OCI-LY7 (cell line): ENCODE data around the gene HEY2. TPM values are rescaled to one million over a fixed set of nuclear protein-coding genes. Genes with fewer than 3 reads are reported as not detected.

Source experiments
- BruUV-seq: library from RNA; stranded (reverse); fragments of 400-500 nt; replicated peaks from 2 replicates; lab custom pipeline; 2021; lab: Mats Ljungman, UMichigan
- CTCF ChIA-PET: fragments of 300-600 bp; sonication (Branson Sonifier 250); formaldehyde crosslinking; loops from one replicate; lab custom pipeline; 2022; ENCODE audit warnings: antibody characterized with exemption; ENCODE audit not compliant: unreplicated experiment; lab: Charles Lee
- POLR2A ChIA-PET: fragments of 300-600 bp; sonication (Branson Sonifier 250); formaldehyde crosslinking; loops from one replicate; lab custom pipeline; 2022; ENCODE audit warnings: antibody characterized with exemption; lab: Charles Lee
- DNase-seq: peaks from one replicate; pipeline ENCODE4 v3.0.0-alpha.2; 2015; ENCODE audit warnings: low spot score
- H2AFZ ChIP-seq: fragments of 200-600 bp; sonication (generic), shearing (Covaris generic); 2 replicates; pipeline ENCODE4 v1.6.1; 2014; ENCODE audit warnings: mild to moderate bottlenecking, antibody characterized with exemption, low read length, moderate library complexity
- H3K27ac ChIP-seq: fragments of 200-600 bp; sonication (generic); 2 replicates; pipeline ENCODE4 v1.5.1; 2014; ENCODE audit warnings: mixed run types, low read depth, mild to moderate bottlenecking, moderate library complexity, low read length, inconsistent platforms; ENCODE audit not compliant: poor library complexity, severe bottlenecking
- H3K36me3 ChIP-seq: fragments of 200-600 bp; sonication (generic); 2 replicates; pipeline ENCODE4 v1.6.1; 2014; ENCODE audit warnings: mild to moderate bottlenecking, antibody characterized with exemption, low read length, moderate library complexity, mixed read lengths; ENCODE audit not compliant: insufficient read depth
- H3K4me1 ChIP-seq: fragments of 200-600 bp; sonication (generic); 2 replicates; pipeline ENCODE4 v1.5.1; 2014; ENCODE audit warnings: mild to moderate bottlenecking, low read length; ENCODE audit not compliant: insufficient read depth, poor library complexity, severe bottlenecking
- H3K4me2 ChIP-seq: fragments of 200-600 bp; sonication (generic); 2 replicates; pipeline ENCODE4 v1.6.1; 2014; ENCODE audit warnings: mild to moderate bottlenecking, low read length
- H3K4me3 ChIP-seq: fragments of 200-600 bp; sonication (generic); 2 replicates; pipeline ENCODE4 v1.5.1; 2014; ENCODE audit warnings: mild to moderate bottlenecking, low read depth, low read length; ENCODE audit not compliant: poor library complexity, severe bottlenecking
- H3K79me2 ChIP-seq: fragments of 200-600 bp; sonication (generic); 2 replicates; pipeline ENCODE4 v1.6.1; 2016; ENCODE audit warnings: low read depth, mild to moderate bottlenecking, low read length, moderate library complexity, mixed read lengths; ENCODE audit not compliant: insufficient read depth
- H3K9me2 ChIP-seq: fragments of 200-600 bp; sonication (generic); 2 replicates; pipeline ENCODE4 v1.6.1; 2016; ENCODE audit warnings: mild to moderate bottlenecking, low read length, mixed read lengths; ENCODE audit not compliant: insufficient read depth
- H3K9me3 ChIP-seq: fragments of 200-600 bp; sonication (generic); 2 replicates; pipeline ENCODE4 v1.6.1; 2014; ENCODE audit warnings: mild to moderate bottlenecking, mixed run types, low read length, mixed read lengths
- H4K20me1 ChIP-seq: fragments of 200-600 bp; sonication (generic); 2 replicates; pipeline ENCODE4 v1.6.1; 2014; ENCODE audit warnings: mild to moderate bottlenecking, antibody characterized with exemption, low read length, moderate library complexity, mixed read lengths; ENCODE audit not compliant: insufficient read depth
- EZH2phosphoT487 ChIP-seq: fragments of 200-600 bp; sonication (generic); IDR thresholded peaks from 2 replicates; pipeline ENCODE4 v1.6.1; 2018; ENCODE audit warnings: low read depth, borderline replicate concordance, mild to moderate bottlenecking, mixed run types, antibody characterized with exemption, low read length, moderate library complexity, mixed read lengths
- intact Hi-C: fragments of 100-400 bp; cut with micrococcal nuclease; formaldehyde crosslinking; loops from one replicate; pipeline ENCODE4 v1.10.0; 2022; ENCODE audit not compliant: unreplicated experiment
- total RNA-seq, 2 experiments: library from RNA; depleted of rRNA in 1 of 2; stranded (reverse); fragments of >200 nt in 1 of 2; shearing (Covaris generic) in 1 of 2; gene quantifications; 2 replicates each; pipeline ENCODE4 v1.2.3, GENCODE V29; 2014 to 2022
- TF ChIP-seq, protein P1 (sequence below): fragments of 200-600 bp; sonication (generic); conservative IDR thresholded peaks from 2 replicates; pipeline ENCODE4 v1.5.1; 2014; ENCODE audit warnings: mild to moderate bottlenecking, antibody characterized with exemption, low read length, moderate library complexity, mixed read lengths

HEY2 gene
- total RNA-seq, 2 experiments from 2014 or later, result 0.32 to 1.3 TPM

DNA sequence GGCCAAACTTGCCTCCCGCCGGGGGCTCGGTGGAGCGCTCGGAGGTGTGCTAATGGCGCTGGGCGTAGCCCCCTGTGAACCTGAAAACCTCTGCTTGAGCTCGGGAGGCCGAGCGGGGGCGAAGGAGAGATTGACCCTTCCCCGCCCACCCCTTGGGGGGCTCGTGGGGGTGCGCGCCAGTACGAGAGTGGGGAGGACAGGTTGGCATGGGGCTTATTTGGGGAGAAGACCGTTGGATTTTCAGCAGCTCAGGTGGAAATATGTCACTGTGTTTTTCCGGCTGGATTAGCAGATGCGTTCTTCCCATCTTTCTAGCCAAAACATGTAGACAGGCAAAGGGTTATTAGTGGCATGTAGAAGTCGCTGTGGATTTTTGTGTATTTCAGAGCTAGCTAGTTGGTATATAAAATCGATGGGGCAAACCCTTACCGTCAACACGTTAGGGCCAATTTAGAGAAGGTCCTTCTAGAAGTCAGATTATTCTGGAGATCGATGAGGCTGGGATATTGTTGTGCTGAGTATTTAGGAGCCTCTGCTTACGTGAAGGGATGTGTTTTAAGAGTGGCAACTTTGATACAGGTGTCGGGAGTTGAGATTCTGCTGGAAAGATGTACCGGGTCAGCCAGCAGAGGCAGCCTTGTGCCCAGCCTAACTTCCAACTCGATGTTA is 41.9 kb downstream of the HEY2 start:
- intact Hi-C loops, result loop anchor here (1.0 to 10.0 kb wide), 4 partner anchors 66 to 1554 kb away; partner anchors contain the start of genes ECHDC1 and HINT3
- Histone ChIP-seq H3K36me3 (peaks cover 17% of the 10 kb centered on the region), H3K4me3 (peak overlapping the region; percentile 96), H3K27ac (peak overlapping the region; percentile 84), H2AFZ (peak overlapping the region; percentile 85; the same call in 1 of the 2 replicates), H4K20me1 (no peaks in the 10 kb centered on the region; the same call in 1 of the 2 replicates), H3K79me2 (peaks cover 53% of the 10 kb centered on the region), H3K9me2 (no peaks in the 10 kb centered on the region), H3K9me3 (no peaks in the 10 kb centered on the region), H3K4me2 (peak overlapping the region; percentile 96), H3K4me1 (peaks cover 68% of the 10 kb centered on the region)
- ChIA-PET CTCF (interaction anchor here (0.9 to 4.0 kb wide), 6 partner anchors 10 to 165 kb away, joined by 3 to 29 read pairs (median 6); partner anchors contain the start of gene HINT3), POLR2A (interaction anchor here (0.5 to 8.5 kb wide), 22 partner anchors 8 to 445 kb away, joined by 3 to 106 read pairs (median 5); partner anchors contain the start of genes HINT3 and TRMT11)
- BruUV-seq, result no TSS peak
- TF ChIP-seq EZH2phosphoT487, result no peak
- TF ChIP-seq, protein P1, sequence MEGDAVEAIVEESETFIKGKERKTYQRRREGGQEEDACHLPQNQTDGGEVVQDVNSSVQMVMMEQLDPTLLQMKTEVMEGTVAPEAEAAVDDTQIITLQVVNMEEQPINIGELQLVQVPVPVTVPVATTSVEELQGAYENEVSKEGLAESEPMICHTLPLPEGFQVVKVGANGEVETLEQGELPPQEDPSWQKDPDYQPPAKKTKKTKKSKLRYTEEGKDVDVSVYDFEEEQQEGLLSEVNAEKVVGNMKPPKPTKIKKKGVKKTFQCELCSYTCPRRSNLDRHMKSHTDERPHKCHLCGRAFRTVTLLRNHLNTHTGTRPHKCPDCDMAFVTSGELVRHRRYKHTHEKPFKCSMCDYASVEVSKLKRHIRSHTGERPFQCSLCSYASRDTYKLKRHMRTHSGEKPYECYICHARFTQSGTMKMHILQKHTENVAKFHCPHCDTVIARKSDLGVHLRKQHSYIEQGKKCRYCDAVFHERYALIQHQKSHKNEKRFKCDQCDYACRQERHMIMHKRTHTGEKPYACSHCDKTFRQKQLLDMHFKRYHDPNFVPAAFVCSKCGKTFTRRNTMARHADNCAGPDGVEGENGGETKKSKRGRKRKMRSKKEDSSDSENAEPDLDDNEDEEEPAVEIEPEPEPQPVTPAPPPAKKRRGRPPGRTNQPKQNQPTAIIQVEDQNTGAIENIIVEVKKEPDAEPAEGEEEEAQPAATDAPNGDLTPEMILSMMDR, result peak; percentile 88
- peak; percentile 76 for DNase-seq

DNA sequence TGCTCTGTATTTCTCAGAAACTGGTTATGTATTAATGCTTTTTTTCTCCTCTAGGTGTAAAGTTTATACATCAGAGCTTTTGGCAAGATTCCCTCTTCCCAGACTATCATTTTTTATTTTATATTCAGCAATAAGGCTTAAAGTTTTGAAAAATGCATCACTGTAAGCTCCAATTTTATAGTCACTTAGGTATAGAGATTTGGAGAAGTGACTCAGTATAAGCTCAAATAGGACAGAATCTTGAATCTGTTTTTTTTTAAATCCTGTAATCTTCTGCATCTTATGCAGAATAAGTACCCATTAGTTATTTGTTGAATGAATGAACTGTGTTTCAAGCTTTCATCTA is 42.4 kb downstream of the HEY2 start:
- BruUV-seq, result TSS peak; percentile 28
- POLR2A ChIA-PET, result interaction anchor here (0.5 to 8.5 kb wide), 12 partner anchors 10 to 181 kb away, joined by 3 to 106 read pairs (median 6); partner anchors contain the start of gene HINT3

More for the DNA sequence above, 42.4 kb downstream of the HEY2 start:
- H4K20me1 ChIP-seq, result no peaks in the 10 kb centered on the region; the same call in 1 of the 2 replicates
- peaks cover 58% of the 10 kb centered on the region for H3K79me2 ChIP-seq
- no peak for DNase-seq
- peaks cover 73% of the 10 kb centered on the region for H3K4me1 ChIP-seq
- H3K9me3 ChIP-seq, result no peaks in the 10 kb centered on the region
- peak overlapping the region; percentile 96 for H3K4me3 ChIP-seq
- TF ChIP-seq, protein P1, result peak; percentile 60
- TF ChIP-seq EZH2phosphoT487, result no peak
- H3K36me3 ChIP-seq, result peaks cover 15% of the 10 kb centered on the region; the same call in 1 of the 2 replicates
- H3K27ac ChIP-seq, result peak overlapping the region; percentile 84
- peak overlapping the region; percentile 85; the same call in 1 of the 2 replicates for H2AFZ ChIP-seq
- CTCF ChIA-PET, result interaction anchor here (0.9 to 4.0 kb wide), 4 partner anchors 10 to 165 kb away, joined by 3 to 29 read pairs (median 3); partner anchors contain the start of gene HINT3
- peak overlapping the region; percentile 96 for H3K4me2 ChIP-seq
- intact Hi-C loops, result loop anchor here (1.0 to 10.0 kb wide), 4 partner anchors 66 to 1553 kb away; partner anchors contain the start of genes ECHDC1 and HINT3
- H3K9me2 ChIP-seq, result no peaks in the 10 kb centered on the region
